HG03432 (cell line): Measurements from ENCODE around the gene ZNF93.
"Not testable (repeated sequence)": the region's sequence is repeated elsewhere in the genome, so short reads cannot be mapped to it uniquely, and the experiment has no call there.

ENCODE experiments used
- ATAC-seq: cut with Tn5 transposase; IDR thresholded peaks from one replicate; pipeline ENCODE4 v1.9.1; 2021; ENCODE audit warnings: mild to moderate bottlenecking, moderate library complexity; ENCODE audit not compliant: unreplicated experiment

Gene ZNF93

DNA sequence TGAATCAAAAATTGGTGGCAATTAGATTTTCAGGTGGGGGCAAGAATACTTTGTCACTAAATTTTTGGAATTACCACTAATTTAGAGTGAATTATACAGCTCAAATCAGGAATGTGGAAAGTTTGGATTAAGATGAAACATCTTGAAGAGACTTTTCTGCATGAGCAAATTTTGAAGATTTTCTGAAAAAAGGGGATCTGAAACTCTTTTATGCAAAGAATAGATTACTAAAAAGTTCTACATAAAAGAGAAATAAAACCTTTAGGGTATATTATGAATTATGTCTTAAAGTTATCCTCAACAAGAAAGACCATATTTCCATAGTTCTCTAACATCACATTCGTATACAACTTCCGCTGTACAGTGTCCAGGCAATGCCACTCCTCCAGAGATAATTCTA lies 36.7 kb downstream of the ZNF93 start:
- ATAC-seq = no peak

DNA sequence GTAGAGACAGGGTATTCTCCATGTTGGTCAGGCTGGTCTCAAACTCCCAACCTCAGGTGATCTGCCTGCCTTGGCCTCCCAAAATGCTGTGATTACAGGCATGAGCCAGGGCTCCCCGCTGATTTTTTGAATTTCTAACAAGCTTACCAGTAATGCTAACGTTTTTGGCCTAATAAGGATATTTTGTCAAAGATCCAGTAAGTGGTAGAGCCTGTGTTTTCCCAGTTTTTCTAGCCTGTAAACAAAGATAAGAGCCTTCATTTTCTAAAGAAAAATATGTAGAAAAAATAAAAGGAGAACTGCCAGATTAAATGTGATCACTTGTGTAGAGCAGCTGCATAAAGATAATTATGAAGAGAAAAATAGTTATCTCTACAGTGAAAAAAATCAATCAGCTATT lies 37.7 kb downstream of the ZNF93 start:
- no peak for ATAC-seq

- no peak for ATAC-seq
Observed at GRCh38 chr19:19943848-19944582, 43.3 kb downstream of the ZNF93 start.

DNA sequence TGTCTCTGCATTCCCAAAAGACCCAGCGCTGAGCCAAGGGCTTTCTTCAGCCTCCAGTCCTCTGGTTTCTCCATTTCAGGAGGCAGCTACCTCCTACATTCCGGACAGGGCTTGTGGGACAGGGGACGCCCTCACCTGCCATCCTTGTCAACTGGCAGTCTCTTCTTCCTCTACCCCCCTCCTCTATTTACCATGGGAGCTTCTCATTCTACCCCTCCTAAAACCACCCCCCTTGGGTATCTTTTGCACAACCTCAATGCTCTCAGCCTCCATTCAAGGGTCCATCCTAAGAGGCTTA lies 43.8 kb downstream of the ZNF93 start:
- ATAC-seq = no peak

DNA sequence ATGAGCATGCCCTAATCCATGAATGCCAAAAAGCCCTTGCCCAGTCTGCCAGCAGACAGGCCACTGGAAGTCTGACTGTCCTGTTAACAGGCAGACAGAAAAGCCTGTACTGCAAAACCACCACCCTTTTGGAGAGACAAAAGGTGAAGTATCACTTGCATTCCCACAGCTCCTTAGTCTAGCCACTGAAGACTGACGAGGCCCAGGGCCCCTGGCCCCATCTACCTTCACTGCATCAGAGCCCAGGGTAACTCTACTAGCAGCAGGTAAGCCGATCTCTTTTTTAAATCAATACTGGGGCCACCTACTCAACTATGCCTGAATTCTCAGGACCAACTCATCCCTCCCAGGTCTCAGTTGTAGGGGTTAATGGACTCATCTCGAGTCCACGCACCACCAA lies 45.5 kb downstream of the ZNF93 start:
- no peak for ATAC-seq

DNA sequence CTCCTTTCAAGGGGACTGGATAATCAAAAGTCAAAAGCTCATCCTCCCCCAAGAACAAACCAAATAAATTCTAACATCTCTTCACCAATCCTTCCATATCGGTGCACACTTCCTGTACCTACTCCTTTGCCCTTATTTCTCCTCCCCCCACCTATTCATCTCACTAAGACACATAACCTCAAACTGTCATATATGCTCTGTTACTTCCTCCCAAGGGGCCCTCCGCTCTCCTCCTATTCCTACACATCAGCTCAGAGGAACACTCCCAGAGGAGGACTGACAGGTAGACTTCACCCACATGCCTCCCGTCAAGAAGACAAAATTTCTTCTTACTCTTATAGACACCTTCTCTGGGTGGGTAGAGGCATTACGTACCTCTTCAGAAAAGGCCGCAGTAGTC lies 48.1 kb downstream of the ZNF93 start:
- no peak for ATAC-seq

DNA sequence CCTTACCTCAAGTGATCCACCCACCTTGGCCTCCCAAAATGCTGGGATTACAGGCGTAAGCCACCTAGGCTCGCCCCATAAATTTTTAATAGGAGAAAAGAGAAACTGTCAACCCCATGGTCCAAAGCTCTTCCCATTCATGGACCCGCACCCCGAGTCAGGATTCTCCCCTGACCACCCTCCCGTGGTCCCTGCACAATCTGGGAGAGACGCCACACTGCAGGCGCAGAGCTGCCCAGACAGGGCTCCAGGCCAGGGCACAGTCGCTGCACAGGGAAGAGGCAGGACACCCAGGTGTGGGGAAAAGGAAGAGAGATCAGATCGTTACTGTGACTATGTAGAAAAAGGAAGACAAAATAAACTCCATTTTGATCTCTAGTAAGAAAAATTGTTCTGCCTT lies 54.5 kb downstream of the ZNF93 start:
- ATAC-seq = no peak

GRCh38 chr19:19956434-19957075 lies 55.8 kb downstream of the ZNF93 start:
- no peak for ATAC-seq

DNA sequence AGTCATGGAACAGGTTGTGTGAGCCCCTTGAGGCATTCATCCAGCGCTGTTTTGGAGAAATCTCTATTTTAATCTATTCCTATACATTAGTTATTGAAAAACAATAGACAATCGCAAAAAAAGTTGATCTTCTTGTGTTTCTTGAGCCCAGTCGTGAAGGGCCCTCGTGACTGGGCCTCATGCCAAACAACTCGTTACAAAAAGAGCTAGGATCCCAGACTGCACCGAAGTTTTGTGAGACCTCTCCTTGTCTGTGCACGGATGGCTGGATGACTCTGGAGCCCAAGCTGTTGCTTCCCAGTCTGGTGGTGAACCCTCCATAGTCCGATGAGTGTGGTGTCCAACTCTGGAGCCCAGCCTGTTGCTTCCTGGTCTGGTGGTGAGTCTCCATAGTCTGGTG lies 57.0 kb downstream of the ZNF93 start:
- not testable (repeated sequence) for ATAC-seq

GRCh38 chr19:19959151-19959799 lies 58.5 kb downstream of the ZNF93 start:
- not testable (repeated sequence) for ATAC-seq

DNA sequence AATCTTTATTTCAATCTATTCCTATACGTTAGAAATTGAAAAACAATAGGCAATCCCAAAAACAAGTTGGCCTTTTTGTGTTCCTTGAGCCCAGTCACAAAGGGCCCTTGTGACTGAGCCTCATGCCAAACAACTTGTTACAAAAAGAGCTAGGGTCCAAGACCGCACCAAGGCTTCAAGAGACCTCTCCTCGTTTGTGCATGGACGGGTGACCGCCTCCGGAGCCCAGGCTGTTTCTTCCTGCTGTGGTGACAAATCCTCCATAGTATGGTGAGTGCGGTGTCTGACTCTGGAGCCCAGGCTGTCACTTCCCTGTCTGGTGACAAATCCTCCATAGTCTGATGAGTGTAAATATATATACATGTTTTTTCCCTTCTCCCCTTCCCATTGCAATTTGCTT lies 63.7 kb downstream of the ZNF93 start:
- ATAC-seq = no peak

DNA sequence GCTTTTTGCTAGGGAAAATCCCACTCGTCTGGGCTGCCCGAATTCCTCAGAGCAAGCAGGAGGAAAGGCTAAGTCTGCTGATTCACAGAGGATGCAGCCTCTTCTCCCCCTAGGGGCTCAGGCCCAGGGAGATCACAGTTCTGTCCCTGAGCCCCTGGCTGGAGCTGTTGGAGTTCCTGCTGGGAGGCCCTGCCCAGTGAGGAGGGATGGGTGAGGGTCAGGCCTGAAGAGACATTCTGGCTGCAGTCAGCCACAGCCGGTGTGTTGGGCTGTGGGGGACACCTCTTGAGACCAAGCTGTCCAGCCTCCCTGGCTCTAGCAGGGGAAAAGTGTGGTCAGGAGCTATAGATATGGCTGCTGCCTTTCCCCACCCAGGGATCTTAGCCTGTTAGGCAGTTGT lies 65.4 kb downstream of the ZNF93 start:
- not testable (repeated sequence) for ATAC-seq

DNA sequence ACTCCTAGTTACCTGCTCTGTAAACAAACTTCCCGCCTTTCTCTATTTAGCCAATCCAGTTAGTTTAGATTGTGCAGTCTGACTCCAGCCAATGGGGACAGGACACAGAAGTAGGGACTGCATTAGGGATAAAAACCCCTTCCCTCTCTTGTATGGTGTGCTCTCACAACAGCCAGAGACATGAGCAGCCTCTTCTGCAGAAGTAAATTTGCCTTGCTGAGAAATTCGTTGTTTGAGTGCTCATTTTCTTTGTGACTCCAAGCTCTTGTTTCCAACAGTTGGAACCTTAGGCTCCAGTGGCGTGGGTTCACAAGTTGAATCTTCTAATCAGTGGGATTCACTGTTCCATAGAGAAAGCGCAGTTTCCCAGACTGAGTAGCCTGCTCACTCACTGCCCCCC lies 66.1 kb downstream of the ZNF93 start:
- ATAC-seq = no peak
